GM12878 (cell line): ENCODE measurements around the gene TUBA8. TPM values are rescaled to one million over a fixed set of nuclear protein-coding genes. Genes with fewer than 3 reads are reported as not detected.

Experiments
- ATAC-seq: fragments of 200-7000 bp; cut with Tn5 transposase; 3 replicates; pipeline ENCODE4 v1.9.1; 2020; ENCODE audit warnings: mild to moderate bottlenecking, moderate library complexity
- BruUV-seq: library from RNA; stranded (reverse); fragments of 400-500 nt; replicated peaks from 2 replicates; lab custom pipeline; 2021; lab: Mats Ljungman, UMichigan
- CTCF ChIA-PET: fragments of 300-600 bp; sonication (Branson Sonifier 250); formaldehyde crosslinking; extraction: SDS; loops from one replicate; lab custom pipeline; 2021; ENCODE audit warnings: inconsistent platforms; lab: Yijun Ruan, JAX
- POLR2A ChIA-PET: fragments of 350-600 bp; formaldehyde crosslinking; extraction: SDS; loops from one replicate; lab custom pipeline; 2021; ENCODE audit warnings: inconsistent platforms; lab: Charles Lee
- RAD21 ChIA-PET: fragments of 300-600 bp; sonication (Branson Sonifier 250); formaldehyde crosslinking; loops from one replicate; lab custom pipeline; 2023; ENCODE audit warnings: antibody characterized with exemption; ENCODE audit not compliant: unreplicated experiment; lab: Charles Lee
- SMC1A ChIA-PET: fragments of 300-600 bp; sonication (Branson Sonifier 250); formaldehyde crosslinking; loops from one replicate; lab custom pipeline; 2023; ENCODE audit not compliant: unreplicated experiment, uncharacterized antibody; lab: Charles Lee
- DNase-seq: peaks from one replicate; pipeline ENCODE4 v3.0.0-alpha.2; 2011; ENCODE audit warnings: low read depth, low spot score
- FAIRE-seq: peaks from 3 replicates; lab custom pipeline; 2011; peaks lifted over from hg19 to GRCh38; lab: Jason Lieb, UNC
- H2AFZ ChIP-seq: 2 replicates; pipeline ENCODE4 v1.6.0; 2011; ENCODE audit warnings: low read depth, low read length, control low read depth; ENCODE audit not compliant: control insufficient read depth
- H3K27ac ChIP-seq: 2 replicates; pipeline ENCODE4 v1.5.1; 2011; ENCODE audit warnings: control low read depth; ENCODE audit not compliant: control insufficient read depth, insufficient read depth
- H3K27me3 ChIP-seq, 2 experiments: replicated peaks in 1 of 2; 2 replicates each; pipeline versions ENCODE4 v1.6.0 to v1.6.1; 2011; ENCODE audit warnings: low read length in 1 of 2; ENCODE audit not compliant: control insufficient read depth in 2 of 2, insufficient read depth in 2 of 2
- H3K36me3 ChIP-seq, 2 experiments: 2 replicates each; pipeline ENCODE4 v1.5.1; 2011; ENCODE audit warnings: low read length in 1 of 2; ENCODE audit not compliant: control insufficient read depth in 2 of 2, insufficient read depth in 2 of 2
- H3K4me1 ChIP-seq: 2 replicates; pipeline ENCODE4 v1.6.1; 2011; ENCODE audit warnings: mild to moderate bottlenecking, low read length, moderate library complexity, mixed read lengths; ENCODE audit not compliant: control insufficient read depth, insufficient read depth
- H3K4me2 ChIP-seq: 2 replicates; pipeline ENCODE4 v1.6.0; 2011; ENCODE audit warnings: control low read depth; ENCODE audit not compliant: control insufficient read depth, insufficient read depth
- H3K4me3 ChIP-seq: fragments of 200-600 bp; sonication (generic); 2 replicates; pipeline ENCODE4 v1.5.1; 2016
- H3K79me2 ChIP-seq: 2 replicates; pipeline ENCODE4 v1.6.0; 2011; ENCODE audit warnings: low read length; ENCODE audit not compliant: control insufficient read depth, insufficient read depth
- H3K9ac ChIP-seq: 2 replicates; pipeline ENCODE4 v1.8.0; 2011; ENCODE audit warnings: low read length, control low read depth, mixed read lengths; ENCODE audit not compliant: control insufficient read depth, insufficient read depth
- H3K9me3 ChIP-seq: replicated peaks from 3 replicates; pipeline ENCODE4 v1.5.1; 2011; ENCODE audit warnings: mild to moderate bottlenecking, low read length; ENCODE audit not compliant: control insufficient read depth, insufficient read depth
- H4K20me1 ChIP-seq: 2 replicates; pipeline ENCODE4 v1.6.0; 2011; ENCODE audit not compliant: control insufficient read depth, insufficient read depth
- KDM1A ChIP-seq: fragments of 200-600 bp; sonication (generic); IDR thresholded peaks from 2 replicates; pipeline ENCODE4 v1.6.1; 2016; ENCODE audit warnings: borderline replicate concordance
- MEF2A ChIP-seq: IDR thresholded peaks from 2 replicates; pipeline ENCODE4 v1.6.1; 2011; ENCODE audit warnings: low read depth, mild to moderate bottlenecking, low read length, moderate library complexity; ENCODE audit not compliant: insufficient read depth
- MXI1 ChIP-seq: fragments of 150-350 bp; IDR thresholded peaks from 2 replicates; pipeline ENCODE4 v1.6.1; 2011; ENCODE audit warnings: low read depth, mild to moderate bottlenecking, inconsistent platforms, low read length, improper control_type of control experiment
- NFIC ChIP-seq: IDR thresholded peaks from 2 replicates; pipeline ENCODE4 v1.6.1; 2012; ENCODE audit warnings: low read depth, mild to moderate bottlenecking, inconsistent platforms, low read length, moderate library complexity
- PAX5 ChIP-seq: IDR thresholded peaks from 2 replicates; pipeline ENCODE4 v1.6.1; 2011; ENCODE audit warnings: low read depth, low read length, borderline replicate concordance
- SMARCA5 ChIP-seq: fragments of 450-650 bp; IDR thresholded peaks from 2 replicates; pipeline ENCODE4 v1.6.1; 2017; ENCODE audit warnings: mild to moderate bottlenecking
- YBX1 ChIP-seq: fragments of 450-650 bp; IDR thresholded peaks from 2 replicates; pipeline ENCODE4 v1.6.1; 2016; ENCODE audit warnings: antibody characterized with exemption
- ZBTB40 ChIP-seq: fragments of 450-650 bp; IDR thresholded peaks from 2 replicates; pipeline ENCODE4 v1.6.1; 2016; ENCODE audit warnings: mild to moderate bottlenecking, moderate library complexity, borderline replicate concordance
- ZNF687 ChIP-seq: fragments of 450-650 bp; IDR thresholded peaks from 2 replicates; pipeline ENCODE4 v1.6.1; 2017; ENCODE audit warnings: mild to moderate bottlenecking, moderate library complexity
- WGBS: methylation state at CpG from one replicate; pipeline ENCODE4 v1.1.6; 2016; ENCODE audit warnings: low lambda C conversion rate; ENCODE audit not compliant: insufficient replicate concordance, insufficient coverage; ENCODE audit errors: missing lambda C conversion rate; 5-methylcytosine and 5-hydroxymethylcytosine counted together
- in situ Hi-C: fragments of 300-500 bp; cut with MboI; formaldehyde crosslinking; loops from 9 replicates; pipeline ENCODE4 v1.14.3; 2018; ENCODE audit warnings: mixed read lengths
- intact Hi-C: fragments of 100-400 bp; cut with micrococcal nuclease; formaldehyde crosslinking; loops from one replicate; pipeline ENCODE4 v1.14.2; 2022; ENCODE audit not compliant: unreplicated experiment
- polyA plus RNA-seq, 11 experiments: library from polyadenylated mRNA; depleted of rRNA in 4 of 11; unstranded in 6 of 11; stranded (reverse) in 5 of 11; fragments of >200 nt; fragmentation: Nextera tagmentation in 4 of 11; fragmentation: Illumina TruSeq in 1 of 11; extraction: Ambion mirVana in 4 of 11; extraction: Trizol in 1 of 11; gene quantifications; 1 replicate in 1 of 11; 2 replicates in 10 of 11; pipeline versions ENCODE4 v1.2.1 to v1.2.3, GENCODE V29; 2011 to 2016; ENCODE audit warnings: inconsistent platforms in 2 of 11, missing spikeins in 2 of 11, low read depth in 1 of 11
- total RNA-seq, 4 experiments: library from RNA; depleted of rRNA in 3 of 4; stranded (reverse); fragments of >200 nt in 3 of 4; fragmentation: Illumina TruSeq in 1 of 4; extraction: Trizol in 1 of 4; gene quantifications; 2 replicates each; pipeline versions ENCODE4 v1.2.1 to v1.2.3, GENCODE V29; 2013 to 2021
- TF ChIP-seq, protein P1 (sequence below): fragments of 450-650 bp; IDR thresholded peaks from 2 replicates; pipeline ENCODE4 v1.6.1; 2017; ENCODE audit warnings: mild to moderate bottlenecking, moderate library complexity

TUBA8 gene
- total and polyA plus RNA-seq, 10 of the 15 experiments (the other 5 are each of a cell fraction or from before 2014, with no cell fraction given): 2.2 to 30.3 (median 21.0) TPM

DNA sequence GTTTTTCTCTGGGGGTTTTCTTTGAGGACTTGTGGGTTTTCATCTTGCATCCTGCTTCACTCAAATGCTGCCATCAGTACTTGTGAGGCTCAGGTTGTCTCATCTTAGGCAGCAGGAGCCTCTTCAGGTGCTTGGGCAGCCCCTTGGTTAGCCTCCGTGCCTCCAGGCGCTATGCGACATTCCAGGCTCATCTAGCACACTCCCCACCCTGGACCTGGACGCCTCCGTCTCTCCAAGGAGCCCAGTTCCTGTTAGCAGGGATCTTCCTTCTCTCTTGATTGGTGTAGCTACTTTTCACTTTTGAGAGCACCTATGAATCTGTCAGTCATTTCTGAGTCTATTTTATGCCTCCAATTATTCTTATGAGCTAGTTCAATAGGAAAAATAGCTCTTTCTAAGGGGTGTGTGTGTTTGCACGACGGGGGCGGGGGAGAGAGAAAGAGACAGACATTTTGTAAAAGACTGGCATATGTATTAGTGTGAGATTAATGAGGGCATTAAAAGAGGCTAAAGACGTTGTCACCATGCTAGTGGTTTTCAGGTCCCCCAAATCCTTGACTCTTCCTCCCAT, 7.8 kb downstream of the TUBA8 start:
- ChIA-PET POLR2A (no interaction called here), CTCF (no interaction called here), RAD21 (no interaction called here), SMC1A (interaction anchor here (0.6 to 1.2 kb wide), 2 partner anchors 9 to 243 kb away, joined by 3 read pairs; no protein-coding TSS in a partner anchor)
- Histone ChIP-seq H3K9me3 (no peaks in the 10 kb centered on the region; the same call in 2 of the 3 replicates), H4K20me1 (no peaks in the 10 kb centered on the region), H3K27me3 (no peaks in the 10 kb centered on the region), H3K79me2 (peaks cover 1% of the 10 kb centered on the region), H3K27ac (no peak overlapping the region), H2AFZ (no peak overlapping the region), H3K4me3 (no peak overlapping the region), H3K36me3 (peaks cover 0 to 5% of the 10 kb centered on the region in 2 experiments; a peak in 2 of 4 replicates), H3K4me2 (no peak overlapping the region), H3K4me1 (peaks cover 13% of the 10 kb centered on the region), H3K9ac (no peak overlapping the region)
- 82% methylated on average over 9 of the region's 9 CpGs for WGBS
- FAIRE-seq: no peak
- intact Hi-C loops: no loop called here
- no peak for ATAC-seq
- no TSS peak for BruUV-seq
- in situ Hi-C loops: no loop called here
- no peak for DNase-seq
- TF ChIP-seq KDM1A (no peak), PAX5 (no peak), ZBTB40 (no peak), MEF2A (no peak), NFIC (no peak), MXI1 (no peak), ZNF687 (no peak), YBX1 (no peak), SMARCA5 (no peak)
- TF ChIP-seq, protein P1, sequence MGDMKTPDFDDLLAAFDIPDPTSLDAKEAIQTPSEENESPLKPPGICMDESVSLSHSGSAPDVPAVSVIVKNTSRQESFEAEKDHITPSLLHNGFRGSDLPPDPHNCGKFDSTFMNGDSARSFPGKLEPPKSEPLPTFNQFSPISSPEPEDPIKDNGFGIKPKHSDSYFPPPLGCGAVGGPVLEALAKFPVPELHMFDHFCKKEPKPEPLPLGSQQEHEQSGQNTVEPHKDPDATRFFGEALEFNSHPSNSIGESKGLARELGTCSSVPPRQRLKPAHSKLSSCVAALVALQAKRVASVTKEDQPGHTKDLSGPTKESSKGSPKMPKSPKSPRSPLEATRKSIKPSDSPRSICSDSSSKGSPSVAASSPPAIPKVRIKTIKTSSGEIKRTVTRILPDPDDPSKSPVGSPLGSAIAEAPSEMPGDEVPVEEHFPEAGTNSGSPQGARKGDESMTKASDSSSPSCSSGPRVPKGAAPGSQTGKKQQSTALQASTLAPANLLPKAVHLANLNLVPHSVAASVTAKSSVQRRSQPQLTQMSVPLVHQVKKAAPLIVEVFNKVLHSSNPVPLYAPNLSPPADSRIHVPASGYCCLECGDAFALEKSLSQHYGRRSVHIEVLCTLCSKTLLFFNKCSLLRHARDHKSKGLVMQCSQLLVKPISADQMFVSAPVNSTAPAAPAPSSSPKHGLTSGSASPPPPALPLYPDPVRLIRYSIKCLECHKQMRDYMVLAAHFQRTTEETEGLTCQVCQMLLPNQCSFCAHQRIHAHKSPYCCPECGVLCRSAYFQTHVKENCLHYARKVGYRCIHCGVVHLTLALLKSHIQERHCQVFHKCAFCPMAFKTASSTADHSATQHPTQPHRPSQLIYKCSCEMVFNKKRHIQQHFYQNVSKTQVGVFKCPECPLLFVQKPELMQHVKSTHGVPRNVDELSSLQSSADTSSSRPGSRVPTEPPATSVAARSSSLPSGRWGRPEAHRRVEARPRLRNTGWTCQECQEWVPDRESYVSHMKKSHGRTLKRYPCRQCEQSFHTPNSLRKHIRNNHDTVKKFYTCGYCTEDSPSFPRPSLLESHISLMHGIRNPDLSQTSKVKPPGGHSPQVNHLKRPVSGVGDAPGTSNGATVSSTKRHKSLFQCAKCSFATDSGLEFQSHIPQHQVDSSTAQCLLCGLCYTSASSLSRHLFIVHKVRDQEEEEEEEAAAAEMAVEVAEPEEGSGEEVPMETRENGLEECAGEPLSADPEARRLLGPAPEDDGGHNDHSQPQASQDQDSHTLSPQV: no peak
